H1 (cell line): ENCODE measurements around the gene BRD8. TPM values are rescaled to one million over a fixed set of nuclear protein-coding genes. Genes with fewer than 3 reads are reported as not detected.

Source experiments
- CTCF ChIA-PET: fragments of 300-600 bp; sonication (Branson Sonifier 250); formaldehyde crosslinking; loops from one replicate; lab custom pipeline; 2021; ENCODE audit not compliant: partially characterized antibody; lab: Charles Lee
- POLR2A ChIA-PET: fragments of 300-600 bp; sonication (Branson Sonifier 250); formaldehyde crosslinking; loops from one replicate; lab custom pipeline; 2021; ENCODE audit warnings: inconsistent platforms; ENCODE audit not compliant: partially characterized antibody; lab: Charles Lee
- DNase-seq, 2 experiments: peaks; one replicate each; pipeline versions ENCODE4 v3.0.0 to v3.0.0-alpha.2; 2010 to 2022; ENCODE audit warnings: low spot score in 2 of 2, low read depth in 1 of 2, mixed read lengths in 1 of 2
- FAIRE-seq: peaks from 2 replicates; lab custom pipeline; 2011; peaks lifted over from hg19 to GRCh38; lab: Jason Lieb, UNC
- H2AFZ ChIP-seq: 2 replicates; pipeline ENCODE4 v1.8.1; 2012; ENCODE audit warnings: low read length, inconsistent platforms
- H2AK5ac ChIP-seq: 2 replicates; pipeline ENCODE4 v1.6.1; 2013; ENCODE audit warnings: low read depth, low read length
- H2BK120ac ChIP-seq: replicated peaks from 2 replicates; pipeline ENCODE3; 2013; ENCODE audit warnings: low read depth, low read length, inconsistent platforms
- H2BK12ac ChIP-seq: 2 replicates; pipeline ENCODE4 v1.6.1; 2013; ENCODE audit warnings: low read depth, low read length
- H2BK15ac ChIP-seq: 2 replicates; pipeline ENCODE4 v1.6.1; 2013; ENCODE audit warnings: low read length
- H2BK20ac ChIP-seq: 2 replicates; pipeline ENCODE4 v1.6.1; 2013; ENCODE audit warnings: low read length
- H2BK5ac ChIP-seq: 2 replicates; pipeline ENCODE4 v1.6.1; 2013; ENCODE audit warnings: low read depth, low read length
- H3K14ac ChIP-seq: 2 replicates; pipeline ENCODE4 v1.6.1; 2013; ENCODE audit warnings: inconsistent platforms; ENCODE audit not compliant: insufficient read length
- H3K18ac ChIP-seq: 2 replicates; pipeline ENCODE4 v1.6.1; 2013; ENCODE audit warnings: low read length; ENCODE audit errors: extremely low read depth
- H3K23ac ChIP-seq: 2 replicates; pipeline ENCODE4 v1.6.1; 2013; ENCODE audit warnings: inconsistent platforms; ENCODE audit not compliant: insufficient read length
- H3K23me2 ChIP-seq: 2 replicates; pipeline ENCODE4 v1.6.1; 2013; ENCODE audit warnings: low read depth, low read length
- H3K27ac ChIP-seq: 2 replicates; pipeline ENCODE4 v1.6.1; 2011; ENCODE audit warnings: low read depth, low read length, inconsistent platforms
- H3K27me3 ChIP-seq, 4 experiments: replicated peaks in 1 of 4; 1 replicate in 1 of 4; 2 replicates in 3 of 4; pipeline versions ENCODE4 v1.6.1 to v1.8.1; 2011 to 2013; ENCODE audit warnings: low read length in 3 of 4, mild to moderate bottlenecking in 3 of 4, inconsistent platforms in 2 of 4, mixed read lengths in 2 of 4, moderate library complexity in 1 of 4; ENCODE audit not compliant: control insufficient read depth in 3 of 4, insufficient read depth in 3 of 4; ENCODE audit errors: extremely low read depth in 1 of 4
- H3K36me3 ChIP-seq, 4 experiments: 2 replicates each; pipeline versions ENCODE4 v1.6.1 to v1.8.1; 2011 to 2013; ENCODE audit warnings: mild to moderate bottlenecking in 4 of 4, low read length in 3 of 4, moderate library complexity in 2 of 4, control low read depth in 1 of 4, inconsistent platforms in 1 of 4; ENCODE audit not compliant: insufficient read depth in 4 of 4, control insufficient read depth in 2 of 4
- H3K4ac ChIP-seq: replicated peaks from 2 replicates; pipeline ENCODE3; 2013; ENCODE audit warnings: low read length, low read depth, mixed read lengths, inconsistent platforms; ENCODE audit not compliant: insufficient read length
- H3K4me1 ChIP-seq, 4 experiments: replicated peaks in 1 of 4; 1 replicate in 1 of 4; 2 replicates in 3 of 4; pipeline versions ENCODE4 v1.6.1 to v1.8.1; 2011 to 2013; ENCODE audit warnings: low read length in 3 of 4, inconsistent platforms in 2 of 4, mixed read lengths in 1 of 4; ENCODE audit not compliant: insufficient read depth in 4 of 4, control insufficient read depth in 3 of 4
- H3K4me2 ChIP-seq, 2 experiments: 2 replicates each; pipeline versions ENCODE4 v1.6.1 to v1.8.1; 2011 to 2013; ENCODE audit warnings: low read depth in 2 of 2, low read length in 2 of 2, control low read depth in 1 of 2, inconsistent platforms in 1 of 2, mild to moderate bottlenecking in 1 of 2; ENCODE audit not compliant: insufficient read depth in 1 of 2
- H3K4me3 ChIP-seq, 4 experiments: fragments of 200-600, 300-600 bp in 1 of 4; sonication (generic), shearing (Covaris generic), sonication (Bioruptor Twin) in 1 of 4; 2 replicates each; pipeline versions ENCODE4 v1.5.1 to v1.8.1; 2011 to 2016; ENCODE audit warnings: low read length in 4 of 4, low read depth in 3 of 4, control low read depth in 2 of 4, inconsistent platforms in 2 of 4, mild to moderate bottlenecking in 2 of 4, mixed read lengths in 1 of 4, moderate library complexity in 1 of 4; ENCODE audit not compliant: insufficient read depth in 2 of 4; ENCODE audit errors: extremely low read depth in 1 of 4
- H3K56ac ChIP-seq: replicated peaks from 2 replicates; pipeline ENCODE3; 2013; ENCODE audit warnings: low read depth, mild to moderate bottlenecking, mixed read lengths, low read length, inconsistent platforms; ENCODE audit not compliant: insufficient read length
- H3K79me1 ChIP-seq: 2 replicates; pipeline ENCODE4 v1.6.1; 2013; ENCODE audit warnings: low read depth, low read length, control low read depth
- H3K79me2 ChIP-seq, 2 experiments: 2 replicates each; pipeline versions ENCODE4 v1.6.1 to v1.8.1; 2012 to 2013; ENCODE audit warnings: low read length in 2 of 2, mild to moderate bottlenecking in 2 of 2, inconsistent platforms in 1 of 2; ENCODE audit not compliant: insufficient read depth in 2 of 2, control insufficient read depth in 1 of 2
- H3K9ac ChIP-seq, 4 experiments: replicated peaks in 1 of 4; 1 replicate in 1 of 4; 2 replicates in 3 of 4; pipeline versions ENCODE4 v1.6.1 to v1.8.1; 2011 to 2013; ENCODE audit warnings: low read depth in 3 of 4, low read length in 3 of 4, control low read depth in 2 of 4, mild to moderate bottlenecking in 2 of 4, moderate library complexity in 2 of 4, inconsistent platforms in 1 of 4; ENCODE audit errors: extremely low read depth in 1 of 4
- H3K9me3 ChIP-seq, 2 experiments: 2 replicates each; pipeline versions ENCODE4 v1.6.1 to v1.8.1; 2012 to 2013; ENCODE audit warnings: mild to moderate bottlenecking in 2 of 2, moderate library complexity in 2 of 2, control low read depth in 1 of 2, inconsistent platforms in 1 of 2, low read depth in 1 of 2, low read length in 1 of 2, mixed read lengths in 1 of 2; ENCODE audit not compliant: insufficient read depth in 2 of 2
- H4K20me1 ChIP-seq, 2 experiments: replicated peaks in 1 of 2; 2 replicates each; pipeline versions ENCODE3 to v1.8.1; 2011 to 2013; ENCODE audit warnings: inconsistent platforms in 2 of 2, low read length in 2 of 2, mild to moderate bottlenecking in 1 of 2; ENCODE audit not compliant: insufficient read depth in 2 of 2, control insufficient read depth in 1 of 2
- H4K5ac ChIP-seq: 2 replicates; pipeline ENCODE4 v1.6.1; 2013; ENCODE audit warnings: low read length, low read depth, mixed read lengths, inconsistent platforms; ENCODE audit not compliant: insufficient read length
- H4K8ac ChIP-seq: 2 replicates; pipeline ENCODE4 v1.8.0; 2013; ENCODE audit warnings: mild to moderate bottlenecking, moderate library complexity, low read length, inconsistent platforms; ENCODE audit not compliant: insufficient read depth; ENCODE audit errors: extremely low read depth
- H4K91ac ChIP-seq: replicated peaks from 2 replicates; pipeline ENCODE3; 2013; ENCODE audit warnings: low read length, mixed read lengths, inconsistent platforms; ENCODE audit not compliant: insufficient read length
- CEBPB ChIP-seq: IDR thresholded peaks from 2 replicates; pipeline ENCODE4 v1.6.1; 2012; ENCODE audit warnings: low read depth, low read length
- HDAC6 ChIP-seq: IDR thresholded peaks from one replicate; pipeline ENCODE4 v1.7.1; 2012; ENCODE audit warnings: low read depth, mild to moderate bottlenecking, inconsistent platforms, low read length, moderate library complexity
- MAX ChIP-seq: IDR thresholded peaks from 2 replicates; pipeline ENCODE4 v1.6.1; 2012; ENCODE audit warnings: inconsistent platforms
- NRF1 ChIP-seq: IDR thresholded peaks from 2 replicates; pipeline ENCODE4 v1.6.1; 2011; ENCODE audit warnings: mild to moderate bottlenecking, low read depth, low read length, improper control_type of control experiment
- POLR2AphosphoS5 ChIP-seq: IDR thresholded peaks from 2 replicates; pipeline ENCODE4 v1.6.1; 2011; ENCODE audit warnings: low read depth, low read length
- POU5F1 ChIP-seq: IDR thresholded peaks from 2 replicates; pipeline ENCODE4 v1.6.1; 2011; ENCODE audit warnings: low read depth, mild to moderate bottlenecking, low read length, moderate library complexity
- RBBP5 ChIP-seq: IDR thresholded peaks from 2 replicates; pipeline ENCODE4 v1.7.1; 2012; ENCODE audit warnings: low read depth, mild to moderate bottlenecking, inconsistent platforms, low read length, moderate library complexity, borderline replicate concordance
- SIN3A ChIP-seq, 2 experiments: IDR thresholded peaks in 1 of 2; conservative IDR thresholded peaks in 1 of 2; 2 replicates each; pipeline ENCODE4 v1.6.1; 2011 to 2012; ENCODE audit warnings: low read length in 2 of 2, improper control_type of control experiment in 1 of 2, low read depth in 1 of 2, mild to moderate bottlenecking in 1 of 2
- SRF ChIP-seq: IDR thresholded peaks from 2 replicates; pipeline ENCODE4 v1.6.1; 2011; ENCODE audit warnings: mild to moderate bottlenecking, low read depth, low read length, moderate library complexity
- YY1 ChIP-seq: IDR thresholded peaks from 2 replicates; pipeline ENCODE4 v1.6.1; 2011; ENCODE audit warnings: low read depth, mild to moderate bottlenecking, low read length
- WGBS, 2 experiments: shearing (Covaris generic) in 1 of 2; methylation state at CpG; one replicate each; pipeline versions ENCODE4 v1.1.6 to v1.1.7; 2013 to 2015; ENCODE audit warnings: low lambda C conversion rate in 2 of 2, mixed read lengths in 2 of 2, inconsistent platforms in 1 of 2, low coverage in 1 of 2, missing lambda C conversion rate in 1 of 2; ENCODE audit not compliant: insufficient replicate concordance in 2 of 2, insufficient coverage in 1 of 2, insufficient read length in 1 of 2; ENCODE audit errors: extremely low coverage in 1 of 2, missing lambda C conversion rate in 1 of 2; 5-methylcytosine and 5-hydroxymethylcytosine counted together
- polyA plus RNA-seq, 7 experiments: library from polyadenylated mRNA; depleted of rRNA in 3 of 7; stranded (reverse) in 5 of 7; unstranded in 2 of 7; fragments of >200 nt in 5 of 7; fragments of 200-250 nt in 2 of 7; gene quantifications; 1 replicate in 5 of 7; 2 replicates in 1 of 7; 4 replicates in 1 of 7; pipeline versions ENCODE4 v1.2.1 to v1.2.3, GENCODE V29; 2011 to 2013; ENCODE audit warnings: missing spikeins in 2 of 7, mixed read lengths in 2 of 7
- total RNA-seq: library from RNA; stranded (reverse); fragmentation: NEBNext Ultra II Directional; extraction: Animal tissue kit (Norgen Biotek cat#: 25700); gene quantifications from 2 replicates; pipeline ENCODE4 v1.2.1, GENCODE V29; 2021

Gene BRD8
- total and polyA plus RNA-seq, 2 of the 8 experiments (the other 6 are each of a cell fraction or from before 2014, with no cell fraction given), result 37.8 to 75.8 TPM

DNA sequence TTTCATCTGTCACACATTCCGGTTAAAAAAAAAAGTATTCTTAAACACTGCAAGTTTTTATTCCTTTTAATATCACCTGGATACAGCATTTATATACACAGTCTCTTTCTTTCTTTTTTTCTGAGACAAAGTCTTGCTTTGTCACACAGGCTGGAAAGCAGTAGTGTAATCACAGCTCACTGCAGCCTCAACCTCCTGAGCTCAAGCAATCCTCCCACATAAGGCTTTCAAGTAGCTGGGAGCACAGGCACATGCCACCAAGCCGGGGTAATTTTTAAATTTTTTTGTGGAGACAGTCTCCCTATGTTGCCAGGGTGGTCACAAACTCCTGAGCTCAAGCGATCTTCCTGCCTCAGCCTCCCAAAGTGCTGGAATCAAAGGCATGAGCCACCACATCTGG lies 14.4 kb upstream of the BRD8 start:
- TF ChIP-seq CEBPB, result no peak
- no peak for TF ChIP-seq RBBP5
- TF ChIP-seq NRF1, result no peak
- no peak for TF ChIP-seq YY1
- TF ChIP-seq SRF, result no peak
- no peak for TF ChIP-seq POLR2AphosphoS5
- no peak for TF ChIP-seq POU5F1
- no peak for TF ChIP-seq SIN3A (conservative IDR thresholded peaks at IDR 0.05 in 1 of 2, IDR thresholded peaks at IDR 0.05 in 1 of 2; ENCODE audit: low read depth in 1 of 2, low read length in 2 of 2)
- TF ChIP-seq HDAC6, result no peak
- TF ChIP-seq MAX, result no peak
- TF ChIP-seq, all 59 proteins: peak for 0

More for the DNA sequence above, 14.4 kb upstream of the BRD8 start:
- WGBS, 2 experiments, result 89% methylated on average over 3 of the region's 3 CpGs; no CpG with 5 or more reads in 1 of the 2 experiments
- CTCF ChIA-PET, result interaction anchor here (1.0 kb wide), 1 partner anchor 13 kb away, joined by 3 read pairs; no protein-coding TSS in a partner anchor
- H3K79me2 ChIP-seq, result no peaks in the 10 kb centered on the region
- no peak overlapping the region for H3K4ac ChIP-seq
- no peak overlapping the region for H2BK15ac ChIP-seq
- H3K56ac ChIP-seq, result no peak overlapping the region
- H4K20me1 ChIP-seq, result no peaks in the 10 kb centered on the region
- no peak overlapping the region for H2AK5ac ChIP-seq
- H3K4me3 ChIP-seq, result no peak overlapping the region
- no peaks in the 10 kb centered on the region for H3K23me2 ChIP-seq
- H4K91ac ChIP-seq, result no peak overlapping the region
- no peaks in the 10 kb centered on the region for H3K79me1 ChIP-seq
- H4K5ac ChIP-seq, result no peak overlapping the region
- H4K8ac ChIP-seq, result no peak overlapping the region
- H3K27ac ChIP-seq, result no peak overlapping the region
- peaks cover 22 to 74% (median 45%) of the 10 kb centered on the region in 4 experiments for H3K36me3 ChIP-seq
- no peak overlapping the region for H2BK120ac ChIP-seq
- no peaks in the 10 kb centered on the region for H3K9me3 ChIP-seq
- H3K18ac ChIP-seq, result no peak overlapping the region
- H3K27me3 ChIP-seq, result peaks cover 0 to 1% (median 0%) of the 10 kb centered on the region in 4 experiments; a peak in 1 of 7 replicates
- no peak overlapping the region for H2BK5ac ChIP-seq
- H3K4me1 ChIP-seq, result no peaks in the 10 kb centered on the region
- no peak overlapping the region for H2BK20ac ChIP-seq
- FAIRE-seq (no peak), DNase-seq (no peak)
- H2AFZ ChIP-seq, result no peak overlapping the region
- H3K9ac ChIP-seq, result no peak overlapping the region
- no peak overlapping the region for H3K23ac ChIP-seq
- POLR2A ChIA-PET, result interaction anchor here (1.0 to 1.9 kb wide), 2 partner anchors 9 to 14 kb away, joined by 3 to 4 read pairs; partner anchors contain the start of gene KIF20A
- H3K4me2 ChIP-seq, result no peak overlapping the region
- H2BK12ac ChIP-seq, result no peak overlapping the region
- no peak overlapping the region for H3K14ac ChIP-seq
